Measurements from ENCODE around the gene PCDHGB5. TPM values are rescaled to one million over a fixed set of nuclear protein-coding genes. Genes with fewer than 3 reads are reported as not detected.
"Not testable (repeated sequence)": the region's sequence is repeated elsewhere in the genome, so short reads cannot be mapped to it uniquely, and the experiment has no call there.

The PCDHGB5 gene
- total and polyA plus RNA-seq, 5 experiments from 2014 or later: 0.24 to 0.47 (median 0.33) TPM

DNA sequence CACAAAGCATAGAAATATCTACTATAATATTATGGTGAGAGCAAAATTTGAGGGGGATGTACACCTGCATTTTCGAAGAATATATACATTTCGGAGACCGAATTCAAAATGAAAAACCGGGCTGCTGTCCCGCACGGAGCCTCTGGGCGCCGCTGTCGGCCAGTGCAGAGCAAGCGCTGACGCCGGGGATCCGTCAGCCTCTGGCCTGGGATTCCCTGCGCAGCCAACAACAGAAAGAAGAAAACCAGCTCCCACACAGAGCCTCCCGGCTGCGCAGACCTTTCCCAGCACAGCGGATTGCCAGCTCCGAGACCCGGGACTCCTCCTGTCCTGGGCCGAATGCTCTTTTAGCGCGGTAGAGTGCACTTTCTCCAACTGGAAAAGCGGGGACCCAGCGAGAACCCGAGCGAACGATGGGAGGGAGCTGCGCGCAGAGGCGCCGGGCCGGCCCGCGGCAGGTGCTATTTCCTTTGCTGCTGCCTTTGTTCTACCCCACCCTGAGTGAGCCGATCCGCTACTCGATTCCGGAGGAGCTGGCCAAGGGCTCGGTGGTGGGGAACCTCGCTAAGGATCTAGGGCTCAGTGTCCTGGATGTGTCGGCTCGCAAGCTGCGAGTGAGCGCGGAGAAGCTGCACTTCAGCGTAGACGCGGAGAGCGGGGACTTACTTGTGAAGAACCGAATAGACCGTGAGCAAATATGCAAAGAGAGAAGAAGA, 10.2 kb downstream of the PCDHGB5 start, which contains the start of gene PCDHGB6:
Gene PCDHGB6, plus strand, starts transcription at position 232 of the 716 bp plus-strand sequence. Its CDS starts 182 bp downstream, at position 414.
- DNase-seq (peak in 4 of 10 donors; percentile 28 to 38 (median 33)), ATAC-seq (peak; percentile 67 to 71)
- POLR2A ChIA-PET, H3K4me1 Mint-ChIP-seq: not testable (repeated sequence)
- Mint-ChIP-seq H3K36me3 (peaks cover 6 to 49% (median 27%) of the 10 kb centered on the region in 3 donors), H3K27ac (peak within 1 kb of the TSS in 2 of 10 donors; percentile 9 to 34), H3K27me3 (peaks cover 46 to 78% (median 67%) of the 10 kb centered on the region in 5 donors), H3K9me3 (peaks cover 0 to 67% (median 41%) of the 10 kb centered on the region in 9 donors), H3K4me3 (peak within 1 kb of the TSS; percentile 43 to 78 (median 61))

DNA sequence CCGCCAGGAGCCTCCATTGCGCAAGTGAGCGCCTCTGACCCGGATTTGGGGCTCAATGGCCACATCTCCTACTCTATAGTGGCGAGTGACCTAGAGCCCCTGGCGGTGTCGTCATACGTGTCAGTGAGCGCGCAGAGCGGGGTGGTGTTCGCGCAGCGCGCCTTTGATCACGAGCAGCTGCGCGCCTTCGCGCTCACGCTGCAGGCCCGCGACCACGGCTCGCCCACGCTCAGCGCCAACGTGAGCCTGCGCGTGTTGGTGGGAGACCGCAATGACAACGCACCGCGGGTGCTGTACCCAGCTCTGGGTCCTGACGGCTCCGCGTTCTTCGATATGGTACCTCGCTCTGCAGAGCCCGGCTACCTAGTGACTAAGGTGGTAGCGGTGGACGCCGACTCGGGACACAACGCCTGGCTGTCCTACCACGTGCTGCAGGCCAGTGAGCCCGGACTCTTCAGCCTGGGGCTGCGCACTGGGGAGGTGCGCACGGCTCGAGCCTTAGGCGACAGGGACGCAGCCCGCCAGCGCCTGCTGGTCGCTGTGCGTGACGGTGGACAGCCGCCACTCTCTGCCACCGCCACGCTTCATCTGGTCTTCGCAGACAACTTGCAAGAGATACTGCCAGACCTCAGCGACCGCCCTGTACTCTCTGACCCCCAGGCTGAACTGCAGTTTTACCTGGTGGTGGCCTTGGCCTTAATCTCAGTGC, 12.0 kb downstream of the PCDHGB5 start:
- Mint-ChIP-seq H3K27me3 (peaks cover 49 to 78% (median 67%) of the 10 kb centered on the region in 5 donors), H3K36me3 (peaks cover 10 to 48% (median 24%) of the 10 kb centered on the region in 3 donors), H3K9me3 (peaks cover 0 to 68% (median 44%) of the 10 kb centered on the region in 9 donors), H3K27ac (no peak overlapping the region), H3K4me3 (peak overlapping the region in 1 of 10 donors; percentile 63), H3K4me1 (peaks cover 9 to 21% (median 13%) of the 10 kb centered on the region in 4 donors)
- POLR2A ChIA-PET: no interaction called here
- ATAC-seq: no peak
- DNase-seq: no peak

DNA sequence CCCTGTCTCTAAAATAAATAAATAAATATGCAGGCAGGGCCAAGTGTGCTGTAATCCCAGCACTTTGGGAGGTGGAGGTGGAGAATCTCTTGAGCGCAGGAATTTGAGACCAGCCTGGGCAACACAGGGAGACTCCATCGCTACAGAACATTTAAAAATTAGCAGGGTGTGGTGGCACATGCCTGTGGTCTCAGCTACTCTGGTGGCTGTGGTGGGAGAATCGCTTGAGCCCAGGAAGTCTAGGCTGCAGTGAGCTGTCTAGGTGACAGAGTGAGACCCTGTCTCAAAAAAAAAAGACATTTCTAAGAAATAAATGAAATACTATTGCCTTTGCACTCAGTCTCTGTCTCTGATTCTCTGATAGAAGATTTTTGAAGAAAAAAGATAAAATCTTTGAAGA, 13.8 kb downstream of the PCDHGB5 start:
- peak overlapping the region in 1 of 10 donors; percentile 50 for H3K27ac Mint-ChIP-seq
- H3K4me1 Mint-ChIP-seq: peaks cover 9 to 21% (median 13%) of the 10 kb centered on the region in 4 donors
- no peak for DNase-seq
- POLR2A ChIA-PET: no interaction called here
- ATAC-seq: no peak
- peaks cover 14 to 46% (median 23%) of the 10 kb centered on the region in 3 donors for H3K36me3 Mint-ChIP-seq
- H3K27me3 Mint-ChIP-seq: peaks cover 45 to 77% (median 64%) of the 10 kb centered on the region in 5 donors
- peaks cover 0 to 65% (median 40%) of the 10 kb centered on the region in 9 donors for H3K9me3 Mint-ChIP-seq
- no peak overlapping the region for H3K4me3 Mint-ChIP-seq

DNA sequence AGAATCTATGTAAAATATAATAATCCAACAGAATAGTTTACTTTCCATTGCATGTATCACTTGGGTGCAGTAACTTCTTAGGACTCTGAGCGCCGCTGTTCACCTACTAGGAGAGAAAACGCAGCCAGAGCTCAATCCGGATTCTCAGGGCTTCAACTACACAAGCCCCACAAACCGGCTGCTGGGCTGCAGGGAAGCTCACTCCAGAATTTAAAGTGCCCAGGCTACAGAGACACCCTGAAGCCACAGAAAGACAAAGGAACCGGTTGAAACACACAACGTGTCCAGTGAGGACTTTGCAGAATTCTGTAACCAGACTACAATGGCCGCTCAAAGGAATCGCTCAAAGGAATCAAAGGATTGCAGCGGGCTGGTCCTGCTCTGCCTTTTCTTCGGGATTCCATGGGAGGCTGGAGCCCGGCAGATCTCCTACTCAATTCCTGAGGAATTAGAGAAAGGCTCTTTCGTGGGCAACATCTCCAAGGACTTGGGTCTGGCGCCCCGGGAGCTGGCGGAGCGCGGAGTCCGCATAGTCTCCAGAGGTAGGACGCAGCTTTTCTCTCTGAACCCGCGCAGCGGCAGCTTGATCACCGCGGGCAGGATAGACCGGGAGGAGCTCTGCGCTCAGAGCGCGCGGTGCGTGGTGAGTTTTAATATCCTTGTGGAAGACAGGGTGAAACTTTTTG, 15.2 kb downstream of the PCDHGB5 start, which contains the start of gene PCDHGA10:
Gene PCDHGA10, plus strand, starts transcription at position 134 of the 686 bp plus-strand sequence. Its CDS starts 189 bp downstream, at position 323.
- DNase-seq: peak in 9 of 10 donors; percentile 16 to 72 (median 48)
- peaks cover 46 to 73% (median 64%) of the 10 kb centered on the region in 5 donors for H3K27me3 Mint-ChIP-seq
- POLR2A ChIA-PET: interaction anchor here (1.6 kb wide), 1 partner anchor 93 kb away, joined by 4 read pairs; the partner anchor contains the start of gene TAF7
- peaks cover 17 to 44% (median 23%) of the 10 kb centered on the region in 3 donors for H3K36me3 Mint-ChIP-seq
- peak; percentile 77 to 78 for ATAC-seq
- peaks cover 0 to 63% (median 43%) of the 10 kb centered on the region in 9 donors for H3K9me3 Mint-ChIP-seq
- peak within 1 kb of the TSS in 3 of 10 donors; percentile 46 to 76 (median 50) for H3K27ac Mint-ChIP-seq
- peak within 1 kb of the TSS; percentile 78 to 91 (median 90) for H3K4me3 Mint-ChIP-seq
- peaks cover 10 to 24% (median 15%) of the 10 kb centered on the region in 4 donors for H3K4me1 Mint-ChIP-seq

DNA sequence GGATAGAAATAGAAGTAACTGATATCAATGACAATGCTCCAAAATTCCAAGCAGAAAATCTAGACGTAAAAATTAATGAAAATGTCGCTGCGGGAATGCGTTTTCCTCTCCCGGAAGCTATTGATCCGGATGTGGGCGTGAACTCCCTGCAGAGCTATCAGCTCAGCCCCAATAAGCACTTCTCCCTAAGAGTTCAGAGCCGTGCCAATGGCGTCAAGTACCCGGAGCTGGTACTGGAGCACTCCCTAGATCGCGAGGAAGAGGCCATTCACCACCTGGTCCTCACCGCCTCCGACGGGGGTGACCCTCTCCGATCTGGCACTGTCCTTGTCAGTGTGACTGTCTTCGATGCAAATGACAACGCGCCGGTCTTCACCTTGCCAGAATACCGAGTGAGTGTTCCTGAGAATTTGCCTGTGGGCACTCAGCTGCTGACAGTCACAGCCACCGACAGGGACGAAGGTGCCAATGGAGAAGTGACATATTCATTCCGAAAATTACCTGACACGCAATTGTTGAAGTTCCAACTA, 15.9 kb downstream of the PCDHGB5 start:
- peak overlapping the region; percentile 78 to 91 (median 90) for H3K4me3 Mint-ChIP-seq
- H3K27ac Mint-ChIP-seq: peak overlapping the region in 3 of 10 donors; percentile 44 to 76 (median 46)
- ATAC-seq (no peak), DNase-seq (no peak)
- peaks cover 48 to 73% (median 65%) of the 10 kb centered on the region in 5 donors for H3K27me3 Mint-ChIP-seq
- POLR2A ChIA-PET: interaction anchor here (1.6 kb wide), 1 partner anchor 93 kb away, joined by 4 read pairs; the partner anchor contains the start of gene TAF7
- H3K9me3 Mint-ChIP-seq: peaks cover 0 to 63% (median 43%) of the 10 kb centered on the region in 9 donors
- peaks cover 22 to 44% (median 23%) of the 10 kb centered on the region in 3 donors for H3K36me3 Mint-ChIP-seq
- H3K4me1 Mint-ChIP-seq: peaks cover 9 to 24% (median 16%) of the 10 kb centered on the region in 4 donors

DNA sequence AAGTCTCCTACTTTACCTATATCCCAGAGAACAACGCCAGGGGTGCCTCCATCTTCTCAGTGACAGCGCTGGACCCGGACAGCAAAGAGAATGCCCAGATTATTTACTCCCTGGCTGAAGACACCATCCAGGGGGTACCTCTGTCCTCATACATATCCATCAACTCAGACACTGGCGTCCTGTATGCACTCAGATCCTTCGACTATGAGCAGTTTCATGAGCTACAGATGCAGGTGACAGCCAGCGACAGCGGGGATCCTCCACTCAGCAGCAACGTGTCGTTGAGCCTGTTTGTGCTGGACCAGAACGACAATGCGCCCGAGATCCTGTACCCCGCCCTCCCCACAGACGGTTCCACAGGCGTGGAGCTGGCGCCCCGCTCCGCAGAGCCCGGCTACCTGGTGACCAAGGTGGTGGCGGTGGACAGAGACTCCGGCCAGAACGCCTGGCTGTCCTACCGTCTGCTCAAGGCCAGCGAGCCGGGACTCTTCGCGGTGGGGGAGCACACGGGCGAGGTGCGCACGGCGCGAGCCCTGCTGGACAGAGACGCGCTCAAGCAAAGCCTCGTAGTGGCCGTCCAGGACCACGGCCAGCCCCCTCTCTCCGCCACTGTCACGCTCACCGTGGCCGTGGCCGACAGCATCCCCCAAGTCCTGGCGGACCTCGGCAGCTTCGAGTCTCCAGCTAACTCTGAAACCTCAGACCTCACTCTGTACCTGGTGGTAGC, 17.0 kb downstream of the PCDHGB5 start:
- not testable (repeated sequence) for ATAC-seq, DNase-seq

DNA sequence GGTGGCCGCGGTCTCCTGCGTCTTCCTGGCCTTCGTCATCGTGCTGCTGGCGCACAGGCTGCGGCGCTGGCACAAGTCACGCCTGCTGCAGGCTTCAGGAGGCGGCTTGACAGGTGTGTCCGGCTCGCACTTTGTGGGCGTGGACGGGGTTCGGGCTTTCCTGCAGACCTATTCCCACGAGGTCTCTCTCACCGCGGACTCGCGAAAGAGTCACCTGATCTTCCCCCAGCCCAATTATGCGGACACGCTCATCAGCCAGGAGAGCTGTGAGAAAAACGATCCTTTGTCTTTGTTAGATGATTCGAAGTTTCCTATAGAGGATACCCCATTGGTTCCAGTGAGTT, 17.5 kb downstream of the PCDHGB5 start:
- Mint-ChIP-seq H3K27me3 (peaks cover 48 to 74% (median 63%) of the 10 kb centered on the region in 5 donors), H3K36me3 (peaks cover 21 to 41% (median 25%) of the 10 kb centered on the region in 3 donors), H3K4me3 (peak overlapping the region in 6 of 10 donors; percentile 14 to 49 (median 31)), H3K9me3 (peaks cover 0 to 64% (median 35%) of the 10 kb centered on the region in 9 donors), H3K4me1 (peaks cover 9 to 24% (median 17%) of the 10 kb centered on the region in 4 donors)
- H3K27ac Mint-ChIP-seq, ATAC-seq, DNase-seq, POLR2A ChIA-PET: not testable (repeated sequence)

More for the DNA sequence above, 17.0 kb downstream of the PCDHGB5 start:
- POLR2A ChIA-PET, H3K27ac Mint-ChIP-seq: not testable (repeated sequence)
- Mint-ChIP-seq H3K4me1 (peaks cover 9 to 24% (median 16%) of the 10 kb centered on the region in 4 donors), H3K36me3 (peaks cover 19 to 40% (median 24%) of the 10 kb centered on the region in 3 donors), H3K27me3 (peaks cover 47 to 74% (median 61%) of the 10 kb centered on the region in 5 donors), H3K4me3 (peak overlapping the region in 8 of 10 donors; percentile 0 to 81 (median 36)), H3K9me3 (peaks cover 0 to 62% (median 39%) of the 10 kb centered on the region in 9 donors)

DNA sequence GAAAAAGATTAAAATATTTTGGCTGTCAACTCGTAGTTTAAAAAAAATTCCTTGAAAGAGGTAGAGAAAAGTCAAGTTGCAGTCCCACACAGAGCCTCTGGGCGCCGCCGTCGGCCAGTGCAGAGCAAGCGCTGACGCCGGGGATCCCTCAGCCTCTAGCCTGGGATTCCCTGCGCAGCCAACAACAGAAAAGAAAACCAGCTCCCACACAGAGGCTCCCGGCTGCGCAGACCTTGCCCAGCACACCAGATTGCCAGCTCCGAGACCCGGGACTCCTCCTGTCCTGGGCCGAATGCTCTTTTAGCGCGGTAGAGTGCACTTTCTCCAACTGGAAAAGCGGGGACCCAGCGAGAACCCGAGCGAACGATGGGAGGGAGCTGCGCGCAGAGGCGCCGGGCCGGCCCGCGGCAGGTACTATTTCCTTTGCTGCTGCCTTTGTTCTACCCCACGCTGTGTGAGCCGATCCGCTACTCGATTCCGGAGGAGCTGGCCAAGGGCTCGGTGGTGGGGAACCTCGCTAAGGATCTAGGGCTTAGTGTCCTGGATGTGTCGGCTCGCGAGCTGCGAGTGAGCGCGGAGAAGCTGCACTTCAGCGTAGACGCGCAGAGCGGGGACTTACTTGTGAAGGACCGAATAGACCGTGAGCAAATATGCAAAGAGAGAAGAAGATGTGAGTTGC, 19.9 kb downstream of the PCDHGB5 start, which contains the start of gene PCDHGB7:
Gene PCDHGB7, plus strand, starts transcription at position 184 of the 679 bp plus-strand sequence. Its CDS starts 183 bp downstream, at position 367.
- H3K36me3 Mint-ChIP-seq: peaks cover 36 to 54% (median 38%) of the 10 kb centered on the region in 3 donors
- H3K4me3 Mint-ChIP-seq: peak within 1 kb of the TSS; percentile 49 to 80 (median 70)
- ATAC-seq (peak; percentile 38 to 65), DNase-seq (peak in 8 of 10 donors; percentile 19 to 39 (median 28))
- peaks cover 51 to 90% (median 72%) of the 10 kb centered on the region in 5 donors for H3K27me3 Mint-ChIP-seq
- H3K4me1 Mint-ChIP-seq: peaks cover 9 to 28% (median 19%) of the 10 kb centered on the region in 4 donors
- H3K27ac Mint-ChIP-seq: peak within 1 kb of the TSS in 5 of 10 donors; percentile 7 to 80 (median 53)
- POLR2A ChIA-PET: not testable (repeated sequence)
- H3K9me3 Mint-ChIP-seq: peaks cover 0 to 85% (median 36%) of the 10 kb centered on the region in 9 donors

DNA sequence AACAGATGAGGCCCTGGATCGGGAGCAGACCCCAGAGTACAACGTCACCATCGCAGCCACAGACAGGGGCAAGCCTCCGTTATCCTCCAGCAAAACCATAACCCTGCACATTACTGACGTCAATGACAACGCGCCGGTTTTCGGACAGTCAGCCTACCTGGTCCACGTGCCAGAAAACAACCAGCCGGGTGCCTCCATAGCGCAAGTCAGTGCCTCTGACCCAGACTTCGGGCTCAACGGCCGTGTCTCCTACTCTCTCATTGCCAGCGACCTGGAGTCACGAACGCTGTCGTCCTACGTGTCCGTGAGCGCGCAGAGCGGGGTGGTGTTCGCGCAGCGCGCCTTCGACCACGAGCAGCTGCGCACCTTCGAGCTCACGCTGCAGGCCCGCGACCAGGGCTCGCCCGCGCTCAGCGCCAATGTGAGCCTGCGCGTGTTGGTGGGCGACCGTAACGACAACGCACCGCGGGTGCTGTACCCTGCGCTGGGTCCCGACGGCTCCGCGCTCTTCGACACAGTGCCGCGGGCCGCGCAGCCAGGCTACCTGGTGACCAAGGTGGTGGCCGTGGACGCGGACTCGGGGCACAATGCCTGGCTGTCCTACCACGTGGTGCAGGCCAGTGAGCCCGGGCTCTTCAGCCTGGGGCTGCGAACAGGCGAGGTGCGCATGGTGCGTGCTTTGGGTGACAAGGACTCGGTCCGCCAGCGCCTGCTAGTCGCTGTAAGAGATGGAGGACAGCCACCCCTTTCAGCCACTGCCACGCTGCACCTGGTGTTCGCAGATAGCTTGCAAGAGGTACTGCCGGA, 21.5 kb downstream of the PCDHGB5 start:
- Mint-ChIP-seq H3K27me3 (peaks cover 46 to 90% (median 68%) of the 10 kb centered on the region in 5 donors), H3K4me3 (peak overlapping the region in 4 of 10 donors; percentile 23 to 67 (median 44)), H3K36me3 (peaks cover 36 to 61% (median 36%) of the 10 kb centered on the region in 3 donors), H3K4me1 (peaks cover 0 to 19% (median 8%) of the 10 kb centered on the region in 4 donors), H3K9me3 (peaks cover 0 to 85% (median 39%) of the 10 kb centered on the region in 9 donors), H3K27ac (peak overlapping the region in 4 of 10 donors; percentile 7 to 90 (median 62))
- POLR2A ChIA-PET: no interaction called here
- no peak for DNase-seq
- ATAC-seq: no peak
